HG03060 (cell line): Measurements from ENCODE around the gene KLRB1.
"Not testable (repeated sequence)": the region's sequence is repeated elsewhere in the genome, so short reads cannot be mapped to it uniquely, and the experiment has no call there.

Source experiments
- ATAC-seq: cut with Tn5 transposase; IDR thresholded peaks from one replicate; pipeline ENCODE4 v1.9.1; 2021; ENCODE audit warnings: low read depth, moderate number of reproducible peaks; ENCODE audit not compliant: unreplicated experiment

KLRB1 gene

GRCh38 chr12:9545489-9545888, 62.2 kb downstream of the KLRB1 start:
- ATAC-seq: not testable (repeated sequence)
